Measurements from ENCODE around the gene DNAJB4.
A peak's percentile ranks its signal among the peaks of the same experiment; 100 is the strongest.

Gene DNAJB4

GRCh38 chr1:78029793-78030192, 25.1 kb downstream of the DNAJB4 start:
- DNase-seq (ENCODE audit: low spot score) = no peak
- ChIA-PET CTCF (no interaction called here), POLR2A (ENCODE audit: low non-redundant PET) (no interaction called here)
- H3K27ac ChIP-seq = no peak overlapping the region
- TF ChIP-seq, protein P1, sequence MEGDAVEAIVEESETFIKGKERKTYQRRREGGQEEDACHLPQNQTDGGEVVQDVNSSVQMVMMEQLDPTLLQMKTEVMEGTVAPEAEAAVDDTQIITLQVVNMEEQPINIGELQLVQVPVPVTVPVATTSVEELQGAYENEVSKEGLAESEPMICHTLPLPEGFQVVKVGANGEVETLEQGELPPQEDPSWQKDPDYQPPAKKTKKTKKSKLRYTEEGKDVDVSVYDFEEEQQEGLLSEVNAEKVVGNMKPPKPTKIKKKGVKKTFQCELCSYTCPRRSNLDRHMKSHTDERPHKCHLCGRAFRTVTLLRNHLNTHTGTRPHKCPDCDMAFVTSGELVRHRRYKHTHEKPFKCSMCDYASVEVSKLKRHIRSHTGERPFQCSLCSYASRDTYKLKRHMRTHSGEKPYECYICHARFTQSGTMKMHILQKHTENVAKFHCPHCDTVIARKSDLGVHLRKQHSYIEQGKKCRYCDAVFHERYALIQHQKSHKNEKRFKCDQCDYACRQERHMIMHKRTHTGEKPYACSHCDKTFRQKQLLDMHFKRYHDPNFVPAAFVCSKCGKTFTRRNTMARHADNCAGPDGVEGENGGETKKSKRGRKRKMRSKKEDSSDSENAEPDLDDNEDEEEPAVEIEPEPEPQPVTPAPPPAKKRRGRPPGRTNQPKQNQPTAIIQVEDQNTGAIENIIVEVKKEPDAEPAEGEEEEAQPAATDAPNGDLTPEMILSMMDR (conservative IDR thresholded peaks at IDR 0.05; ENCODE audit: low read depth) = no peak

DNA sequence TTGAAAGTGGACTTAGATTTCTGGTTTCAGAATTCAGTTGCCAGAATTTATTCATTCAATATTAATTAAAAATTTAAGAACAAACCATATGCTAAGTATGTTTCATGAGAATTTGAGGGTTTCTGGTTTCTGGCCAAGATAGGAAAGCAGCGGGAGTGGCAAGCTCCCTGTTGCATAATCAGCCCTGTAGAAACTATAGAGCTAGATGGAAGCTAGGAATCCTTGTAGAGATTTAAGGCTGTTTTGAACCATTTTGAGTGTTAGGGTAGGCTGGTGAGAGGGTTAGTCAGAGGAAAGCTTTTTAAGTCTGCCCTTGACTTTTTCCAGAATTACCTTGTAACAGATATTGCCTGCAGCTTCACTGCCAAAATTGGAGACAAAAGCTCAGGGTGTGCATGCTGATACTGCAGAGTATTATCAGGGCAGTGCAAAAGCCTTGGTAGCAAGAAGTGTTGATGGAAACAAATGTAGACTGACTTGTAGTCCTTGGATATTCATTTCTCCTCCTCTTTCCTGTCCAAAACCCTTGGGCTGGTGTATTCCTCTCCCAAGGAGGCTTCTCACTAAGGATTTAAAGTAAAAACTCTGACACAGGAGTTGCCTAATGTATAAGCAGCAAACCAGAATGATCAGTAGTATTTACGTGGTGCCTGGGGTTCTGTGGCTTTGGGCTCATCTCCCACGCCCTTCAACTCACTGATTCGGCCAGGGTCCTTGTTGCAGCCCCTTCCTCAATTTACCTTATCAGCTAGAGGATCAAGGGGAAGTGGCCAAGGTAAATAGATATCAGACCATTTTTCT, 28.5 kb downstream of the DNAJB4 start:
- peak overlapping the region; percentile 58; the same call in 1 of the 2 replicates for H3K27ac ChIP-seq
- ChIA-PET POLR2A (ENCODE audit: low non-redundant PET) (no interaction called here), CTCF (interaction anchor here (0.6 to 0.8 kb wide), 4 partner anchors 8 to 1393 kb away, joined by 3 to 4 read pairs (median 3); no protein-coding TSS in a partner anchor)
- TF ChIP-seq, protein P1 (conservative IDR thresholded peaks at IDR 0.05; ENCODE audit: low read depth) = no peak
- DNase-seq (ENCODE audit: low spot score) = no peak

- ChIA-PET POLR2A (ENCODE audit: low non-redundant PET) (no interaction called here), CTCF (interaction anchor here (0.6 to 0.9 kb wide), 4 partner anchors 8 to 428 kb away, joined by 3 to 4 read pairs (median 3); no protein-coding TSS in a partner anchor)
- peak overlapping the region; percentile 58; the same call in 1 of the 2 replicates for H3K27ac ChIP-seq
- TF ChIP-seq, protein P1 (conservative IDR thresholded peaks at IDR 0.05; ENCODE audit: low read depth) = no peak
- peak; percentile 74 for DNase-seq (ENCODE audit: low spot score)
These were observed 29.0 kb downstream of the DNAJB4 start for GRCh38 chr1:78033797-78034172.

GRCh38 chr1:78035121-78035520, 30.4 kb downstream of the DNAJB4 start:
- DNase-seq (ENCODE audit: low spot score) = no peak
- TF ChIP-seq, protein P1 (conservative IDR thresholded peaks at IDR 0.05; ENCODE audit: low read depth) = no peak
- ChIA-PET CTCF (no interaction called here), POLR2A (ENCODE audit: low non-redundant PET) (no interaction called here)
- no peak overlapping the region for H3K27ac ChIP-seq

- ChIA-PET CTCF (no interaction called here), POLR2A (ENCODE audit: low non-redundant PET) (no interaction called here)
- TF ChIP-seq, protein P1 (conservative IDR thresholded peaks at IDR 0.05; ENCODE audit: low read depth) = no peak
- no peak for DNase-seq (ENCODE audit: low spot score)
- H3K27ac ChIP-seq = no peak overlapping the region
These were observed 31.7 kb downstream of the DNAJB4 start for GRCh38 chr1:78036450-78036849.

- no peak for DNase-seq (ENCODE audit: low spot score)
- TF ChIP-seq, protein P1 (conservative IDR thresholded peaks at IDR 0.05; ENCODE audit: low read depth) = no peak
- no peak overlapping the region for H3K27ac ChIP-seq
- POLR2A ChIA-PET (ENCODE audit: low non-redundant PET) = no interaction called here
- CTCF ChIA-PET = no interaction called here
These were observed 33.3 kb downstream of the DNAJB4 start for GRCh38 chr1:78038071-78038470.
